ENCODE results near the gene WWC2.

DNA sequence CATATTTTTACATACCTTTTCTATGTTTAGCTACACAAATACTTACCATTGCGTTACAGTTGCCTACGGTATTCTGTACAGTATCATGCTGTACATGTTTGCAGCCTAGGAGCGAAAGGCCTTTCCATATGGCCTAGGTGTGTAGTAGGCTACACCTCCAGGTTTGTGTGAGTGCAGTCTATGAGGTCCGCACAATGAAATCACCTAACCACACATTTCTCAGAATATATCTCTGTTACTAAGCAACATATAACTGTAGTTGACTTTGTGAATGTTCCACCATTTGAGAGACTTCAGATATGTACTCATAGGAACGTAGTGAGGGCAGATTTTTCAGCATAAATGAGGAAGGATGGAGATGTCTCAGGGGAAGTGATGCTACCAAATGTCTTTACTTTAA, 62.6 kb downstream of the WWC2 start:
- TF ChIP-seq, protein P1, sequence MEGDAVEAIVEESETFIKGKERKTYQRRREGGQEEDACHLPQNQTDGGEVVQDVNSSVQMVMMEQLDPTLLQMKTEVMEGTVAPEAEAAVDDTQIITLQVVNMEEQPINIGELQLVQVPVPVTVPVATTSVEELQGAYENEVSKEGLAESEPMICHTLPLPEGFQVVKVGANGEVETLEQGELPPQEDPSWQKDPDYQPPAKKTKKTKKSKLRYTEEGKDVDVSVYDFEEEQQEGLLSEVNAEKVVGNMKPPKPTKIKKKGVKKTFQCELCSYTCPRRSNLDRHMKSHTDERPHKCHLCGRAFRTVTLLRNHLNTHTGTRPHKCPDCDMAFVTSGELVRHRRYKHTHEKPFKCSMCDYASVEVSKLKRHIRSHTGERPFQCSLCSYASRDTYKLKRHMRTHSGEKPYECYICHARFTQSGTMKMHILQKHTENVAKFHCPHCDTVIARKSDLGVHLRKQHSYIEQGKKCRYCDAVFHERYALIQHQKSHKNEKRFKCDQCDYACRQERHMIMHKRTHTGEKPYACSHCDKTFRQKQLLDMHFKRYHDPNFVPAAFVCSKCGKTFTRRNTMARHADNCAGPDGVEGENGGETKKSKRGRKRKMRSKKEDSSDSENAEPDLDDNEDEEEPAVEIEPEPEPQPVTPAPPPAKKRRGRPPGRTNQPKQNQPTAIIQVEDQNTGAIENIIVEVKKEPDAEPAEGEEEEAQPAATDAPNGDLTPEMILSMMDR (IDR thresholded peaks at IDR 0.05) = no peak
- no peak for TF ChIP-seq EP300 (IDR thresholded peaks at IDR 0.05)

Measured in A549 (cell line).